GM12872 (cell line): ENCODE results near the gene ESRRG.

ENCODE experiments used
- TF ChIP-seq, protein P1 (sequence below): IDR thresholded peaks from 3 replicates; pipeline ENCODE4 v1.5.1; 2011; ENCODE audit warnings: low read depth, mild to moderate bottlenecking, low read length, moderate library complexity; ENCODE audit not compliant: insufficient read depth

The ESRRG gene

GRCh38 chr1:216750031-216750627, 26.9 kb upstream of the ESRRG start:
- TF ChIP-seq, protein P1, sequence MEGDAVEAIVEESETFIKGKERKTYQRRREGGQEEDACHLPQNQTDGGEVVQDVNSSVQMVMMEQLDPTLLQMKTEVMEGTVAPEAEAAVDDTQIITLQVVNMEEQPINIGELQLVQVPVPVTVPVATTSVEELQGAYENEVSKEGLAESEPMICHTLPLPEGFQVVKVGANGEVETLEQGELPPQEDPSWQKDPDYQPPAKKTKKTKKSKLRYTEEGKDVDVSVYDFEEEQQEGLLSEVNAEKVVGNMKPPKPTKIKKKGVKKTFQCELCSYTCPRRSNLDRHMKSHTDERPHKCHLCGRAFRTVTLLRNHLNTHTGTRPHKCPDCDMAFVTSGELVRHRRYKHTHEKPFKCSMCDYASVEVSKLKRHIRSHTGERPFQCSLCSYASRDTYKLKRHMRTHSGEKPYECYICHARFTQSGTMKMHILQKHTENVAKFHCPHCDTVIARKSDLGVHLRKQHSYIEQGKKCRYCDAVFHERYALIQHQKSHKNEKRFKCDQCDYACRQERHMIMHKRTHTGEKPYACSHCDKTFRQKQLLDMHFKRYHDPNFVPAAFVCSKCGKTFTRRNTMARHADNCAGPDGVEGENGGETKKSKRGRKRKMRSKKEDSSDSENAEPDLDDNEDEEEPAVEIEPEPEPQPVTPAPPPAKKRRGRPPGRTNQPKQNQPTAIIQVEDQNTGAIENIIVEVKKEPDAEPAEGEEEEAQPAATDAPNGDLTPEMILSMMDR, result peak; percentile 63

- TF ChIP-seq, protein P1, result no peak
Measured at GRCh38 chr1:216749232-216749631, 26.0 kb upstream of the ESRRG start.

DNA sequence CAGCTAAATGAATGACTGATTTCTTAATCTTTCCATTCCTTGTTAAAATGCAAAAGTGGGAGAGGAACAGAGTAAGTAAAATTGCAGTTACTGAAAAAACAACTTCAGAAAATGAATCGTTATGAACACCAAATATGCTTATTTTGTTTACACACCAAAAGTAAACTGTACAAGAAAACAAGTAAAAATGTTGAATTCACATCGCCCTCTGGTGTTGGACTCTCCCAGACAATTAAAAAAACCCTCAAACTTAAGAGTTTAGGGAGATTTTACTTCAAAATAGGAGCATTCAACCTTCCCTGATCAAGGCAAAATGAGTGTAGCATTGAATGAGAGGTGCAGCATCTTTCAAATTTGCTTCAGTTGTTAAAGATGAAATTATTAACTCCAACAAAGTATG, 19.4 kb upstream of the ESRRG start:
- TF ChIP-seq, protein P1, result no peak

DNA sequence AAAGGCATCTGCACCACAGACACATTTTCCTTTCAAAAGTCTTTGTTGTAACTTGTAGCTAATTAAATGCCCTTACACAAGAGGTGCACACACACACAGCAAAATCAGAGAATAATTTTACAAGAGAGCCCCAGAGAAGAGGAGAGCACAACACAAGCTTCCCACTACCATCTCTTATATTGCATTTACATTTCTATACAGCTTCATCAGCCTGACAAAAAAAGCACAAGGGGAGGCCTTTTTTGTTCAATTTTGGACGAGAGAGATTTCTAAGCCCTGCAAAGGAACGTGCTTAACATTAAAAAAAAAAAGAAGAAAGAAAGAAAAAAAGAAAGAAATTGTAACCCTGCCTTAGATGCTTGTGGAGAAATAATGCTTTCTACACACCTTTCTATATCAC, 17.1 kb upstream of the ESRRG start:
- TF ChIP-seq, protein P1, result no peak

GRCh38 chr1:216739793-216740192, 16.6 kb upstream of the ESRRG start:
- TF ChIP-seq, protein P1, result no peak

- TF ChIP-seq, protein P1, result no peak
Measured at GRCh38 chr1:216732121-216732520, 8.9 kb upstream of the ESRRG start.

- TF ChIP-seq, protein P1, result no peak
Measured at GRCh38 chr1:216731562-216731961, 8.3 kb upstream of the ESRRG start.

- TF ChIP-seq, protein P1, result no peak
Measured at GRCh38 chr1:216726435-216726834, 3.2 kb upstream of the ESRRG start.
